Measurements from ENCODE around the gene CDK1. TPM values are rescaled to one million over a fixed set of nuclear protein-coding genes. Genes with fewer than 3 reads are reported as not detected.

Gene CDK1
- total and polyA plus RNA-seq, 2 of the 8 experiments (the other 6 are each of a cell fraction or from before 2014, with no cell fraction given): 29.4 to 111 TPM

DNA sequence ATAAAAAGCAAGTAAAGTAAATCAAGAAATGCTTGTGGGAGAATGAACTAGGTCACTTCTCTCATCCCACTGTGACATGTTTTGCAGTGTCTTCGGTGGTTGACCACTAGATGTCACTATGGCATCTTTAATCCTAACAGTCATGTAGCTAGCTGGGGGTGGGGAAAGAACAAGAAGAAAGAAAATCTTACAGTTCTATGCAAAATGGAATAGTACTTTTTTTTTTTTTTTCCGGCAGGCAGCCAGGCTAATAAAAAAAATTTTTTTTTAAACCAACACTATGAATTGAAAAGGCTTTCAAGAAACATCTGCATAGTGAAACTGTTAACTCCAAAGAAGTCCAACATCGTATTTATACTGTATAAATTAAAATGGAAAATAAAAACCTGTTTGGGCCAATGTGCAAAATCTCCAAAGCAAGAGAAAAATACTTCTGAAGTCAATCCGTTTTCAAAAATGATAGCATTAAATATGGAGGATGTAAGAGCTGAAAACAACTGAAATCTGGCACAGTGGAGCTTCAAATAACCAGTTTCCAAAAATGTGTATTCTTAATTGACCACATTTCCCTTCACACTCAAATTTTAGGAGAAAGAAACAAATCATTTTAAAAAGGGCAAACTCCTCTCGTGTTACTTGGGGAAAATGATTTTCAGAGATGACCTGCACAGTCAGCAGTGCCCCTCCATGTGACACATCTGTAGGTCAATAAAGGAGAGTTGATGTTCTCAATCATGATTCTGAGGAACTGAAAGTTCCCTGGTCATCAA is 38.5 kb downstream of the CDK1 start:
- no peak overlapping the region for H2BK15ac ChIP-seq (ENCODE audit: low read length)
- H3K14ac ChIP-seq (ENCODE audit: insufficient read length): no peak overlapping the region
- no peak overlapping the region; the same call in 1 of the 2 replicates for H2AFZ ChIP-seq (ENCODE audit: low read length)
- FAIRE-seq (peak; percentile 96), DNase-seq (ENCODE audit: low read depth in 1 of 2, low spot score in 2 of 2) (no peak)
- POLR2A ChIA-PET (ENCODE audit: partially characterized antibody): no interaction called here
- no peak overlapping the region for H2BK5ac ChIP-seq (ENCODE audit: low read depth, low read length)
- no peaks in the 10 kb centered on the region for H3K79me1 ChIP-seq (ENCODE audit: low read depth, low read length)
- no peaks in the 10 kb centered on the region for H3K27me3 ChIP-seq (replicated peaks in 1 of 4; ENCODE audit: control insufficient read depth in 3 of 4, extremely low read depth in 1 of 4, insufficient read depth in 3 of 4, low read length in 3 of 4)
- H3K4me1 ChIP-seq (replicated peaks in 1 of 4; ENCODE audit: control insufficient read depth in 3 of 4, insufficient read depth in 4 of 4, low read length in 3 of 4): peaks cover 0 to 3% (median 0%) of the 10 kb centered on the region in 4 experiments; a peak in 1 of 7 replicates
- H3K4ac ChIP-seq (replicated peaks; ENCODE audit: insufficient read length, low read depth, low read length): no peak overlapping the region
- H3K79me2 ChIP-seq (ENCODE audit: control insufficient read depth in 1 of 2, insufficient read depth in 2 of 2, low read length in 2 of 2): no peaks in the 10 kb centered on the region
- no peaks in the 10 kb centered on the region for H3K36me3 ChIP-seq (ENCODE audit: control insufficient read depth in 2 of 4, insufficient read depth in 4 of 4, low read length in 3 of 4)
- no peak overlapping the region for H4K8ac ChIP-seq (ENCODE audit: extremely low read depth, insufficient read depth, low read length)
- H2AK5ac ChIP-seq (ENCODE audit: low read depth, low read length): no peak overlapping the region
- TF ChIP-seq KDM4A (IDR thresholded peaks at IDR 0.05; ENCODE audit: low read depth, low read length, severe bottlenecking) (no peak), CTCF (IDR thresholded peaks at IDR 0.05; ENCODE audit: control extremely low read depth in 1 of 3, insufficient read depth in 1 of 3, low read depth in 1 of 3, low read length in 3 of 3) (peak in 2 of 3 experiments; percentile 76 to 83; a peak in 3 of 4 replicates), RAD21 (IDR thresholded peaks at IDR 0.05 in 1 of 2, conservative IDR thresholded peaks at IDR 0.05 in 1 of 2; ENCODE audit: low read depth in 2 of 2, low read length in 2 of 2) (peak; percentile 95 to 96)
- no peak overlapping the region for H3K4me3 ChIP-seq (ENCODE audit: extremely low read depth in 1 of 4, insufficient read depth in 2 of 4, low read depth in 3 of 4, low read length in 4 of 4)
- no peak overlapping the region for H3K4me2 ChIP-seq (ENCODE audit: insufficient read depth in 1 of 2, low read depth in 2 of 2, low read length in 2 of 2)
- no peaks in the 10 kb centered on the region for H3K23me2 ChIP-seq (ENCODE audit: low read depth, low read length)
- no peak overlapping the region for H2BK20ac ChIP-seq (ENCODE audit: low read length)
- no peak overlapping the region for H2BK120ac ChIP-seq (replicated peaks; ENCODE audit: low read depth, low read length)
- H4K20me1 ChIP-seq (replicated peaks in 1 of 2; ENCODE audit: control insufficient read depth in 1 of 2, insufficient read depth in 2 of 2, low read length in 2 of 2): no peaks in the 10 kb centered on the region
- no peak overlapping the region for H3K23ac ChIP-seq (ENCODE audit: insufficient read length)
- H2BK12ac ChIP-seq (ENCODE audit: low read depth, low read length): no peak overlapping the region
- no peak overlapping the region for H3K9ac ChIP-seq (replicated peaks in 1 of 4; ENCODE audit: extremely low read depth in 1 of 4, low read depth in 3 of 4, low read length in 3 of 4)
- no peaks in the 10 kb centered on the region for H3K9me3 ChIP-seq (ENCODE audit: insufficient read depth in 2 of 2, low read depth in 1 of 2, low read length in 1 of 2)
- H3K27ac ChIP-seq (ENCODE audit: low read depth, low read length): no peak overlapping the region
- CTCF ChIA-PET (ENCODE audit: partially characterized antibody): interaction anchor here (0.6 to 1.7 kb wide), 14 partner anchors 10 to 650 kb away, joined by 3 to 5 read pairs (median 3); no protein-coding TSS in a partner anchor
- no peak overlapping the region for H3K56ac ChIP-seq (replicated peaks; ENCODE audit: insufficient read length, low read depth, low read length)
- H4K5ac ChIP-seq (ENCODE audit: insufficient read length, low read depth, low read length): no peak overlapping the region
- no peak overlapping the region for H4K91ac ChIP-seq (replicated peaks; ENCODE audit: insufficient read length, low read length)
- no peak overlapping the region for H3K18ac ChIP-seq (ENCODE audit: extremely low read depth, low read length)
- 38% methylated on average over 5 of the region's 5 CpGs; no CpG with 5 or more reads in 1 of the 2 experiments for WGBS, 2 experiments (ENCODE audit: extremely low coverage in 1 of 2, insufficient coverage in 1 of 2, insufficient read length in 1 of 2, insufficient replicate concordance in 2 of 2, low coverage in 1 of 2, low lambda C conversion rate in 2 of 2, missing lambda C conversion rate in 1 of 2)

Measured in H1 (cell line).